Neural cell (in vitro differentiated cells): Measurements from ENCODE around the gene MINDY2. TPM values are rescaled to one million over a fixed set of nuclear protein-coding genes. Genes with fewer than 3 reads are reported as not detected.

Source experiments
- H2AFZ ChIP-seq: fragments of 200-600, 300-800 bp; sonication (generic), shearing (Covaris generic); 2 replicates; pipeline ENCODE4 v1.6.0; 2014; ENCODE audit warnings: low read depth, mild to moderate bottlenecking, antibody characterized with exemption, low read length, moderate library complexity
- H3F3A ChIP-seq: fragments of 200-600 bp; shearing (Covaris generic); 2 replicates; pipeline ENCODE4 v1.6.1; 2016; ENCODE audit warnings: mild to moderate bottlenecking, moderate library complexity, mixed read lengths, antibody characterized with exemption, low read length; ENCODE audit not compliant: insufficient read depth, poor library complexity, severe bottlenecking
- H3K27ac ChIP-seq: fragments of 200-600, 300-800 bp; sonication (generic), shearing (Covaris generic); 2 replicates; pipeline ENCODE4 v1.5.1; 2014; ENCODE audit warnings: mild to moderate bottlenecking, low read length, moderate library complexity
- H3K27me3 ChIP-seq: fragments of 300-800, 200-600 bp; sonication (generic), shearing (Covaris generic); 2 replicates; pipeline ENCODE4 v1.6.0; 2014; ENCODE audit warnings: mild to moderate bottlenecking, low read depth, low read length, moderate library complexity; ENCODE audit not compliant: insufficient read depth
- H3K36me3 ChIP-seq: fragments of 300-800, 200-600 bp; sonication (generic), shearing (Covaris generic); 2 replicates; pipeline ENCODE4 v1.5.1; 2014; ENCODE audit warnings: mild to moderate bottlenecking, antibody characterized with exemption, low read length, moderate library complexity; ENCODE audit not compliant: insufficient read depth
- H3K4me2 ChIP-seq: fragments of 300-800, 200-600 bp; sonication (generic), shearing (Covaris generic); 2 replicates; pipeline ENCODE4 v1.6.0; 2014; ENCODE audit warnings: mild to moderate bottlenecking, low read length
- H3K4me3 ChIP-seq: fragments of 300-800, 200-600 bp; sonication (generic), shearing (Covaris generic); 2 replicates; pipeline ENCODE4 v1.5.1; 2014; ENCODE audit warnings: mild to moderate bottlenecking, low read length, moderate library complexity
- H3K79me2 ChIP-seq: fragments of 200-600 bp; shearing (Covaris generic); replicated peaks from 2 replicates; pipeline ENCODE4 v1.6.0; 2014; ENCODE audit warnings: mild to moderate bottlenecking, low read length, moderate library complexity; ENCODE audit not compliant: insufficient read depth
- H3K9ac ChIP-seq: fragments of 300-800, 200-600 bp; sonication (generic), shearing (Covaris generic); 2 replicates; pipeline ENCODE4 v1.6.1; 2016; ENCODE audit warnings: mild to moderate bottlenecking, low read length, mixed read lengths
- H3K9me2 ChIP-seq: fragments of 200-600 bp; shearing (Covaris generic); 2 replicates; pipeline ENCODE4 v1.6.1; 2016; ENCODE audit warnings: mild to moderate bottlenecking, low read length, mixed read lengths; ENCODE audit not compliant: insufficient read depth
- H3K9me3 ChIP-seq: fragments of 200-600, 300-800 bp; sonication (generic), shearing (Covaris generic); 2 replicates; pipeline ENCODE4 v1.6.1; 2016; ENCODE audit warnings: mild to moderate bottlenecking, mixed run types, low read length, moderate library complexity, mixed read lengths
- H4K20me1 ChIP-seq: fragments of 200-600 bp; shearing (Covaris generic); 2 replicates; pipeline ENCODE4 v1.6.1; 2016; ENCODE audit warnings: mild to moderate bottlenecking, mixed run types; ENCODE audit not compliant: insufficient read depth
- CTCF ChIP-seq: fragments of 450-650 bp; IDR thresholded peaks from 2 replicates; pipeline ENCODE4 v1.5.1; 2014; ENCODE audit warnings: antibody characterized with exemption, mild to moderate bottlenecking, moderate library complexity; ENCODE audit not compliant: poor library complexity, severe bottlenecking
- EP300 ChIP-seq: fragments of 450-650 bp; conservative IDR thresholded peaks from 2 replicates; pipeline ENCODE4 v1.6.1; 2014; ENCODE audit warnings: antibody characterized with exemption, mild to moderate bottlenecking, moderate library complexity; ENCODE audit not compliant: poor library complexity, severe bottlenecking
- EZH2 ChIP-seq: fragments of 200-600, 300-800 bp; shearing (Covaris generic), sonication (generic); IDR thresholded peaks from 2 replicates; pipeline ENCODE4 v1.6.1; 2014; ENCODE audit warnings: antibody characterized with exemption, low read length, borderline replicate concordance, mild to moderate bottlenecking; ENCODE audit not compliant: insufficient read depth, poor library complexity, severe bottlenecking
- MXI1 ChIP-seq: fragments of 450-650 bp; conservative IDR thresholded peaks from 2 replicates; pipeline ENCODE4 v1.6.1; 2014; ENCODE audit warnings: antibody characterized with exemption, mild to moderate bottlenecking; ENCODE audit not compliant: poor library complexity, severe bottlenecking
- POLR2AphosphoS5 ChIP-seq: IDR thresholded peaks from 2 replicates; pipeline ENCODE4 v1.6.1; 2012
- RAD21 ChIP-seq: fragments of 450-650 bp; conservative IDR thresholded peaks from 2 replicates; pipeline ENCODE4 v1.6.1; 2014; ENCODE audit warnings: antibody characterized with exemption, mild to moderate bottlenecking, moderate library complexity
- REST ChIP-seq: IDR thresholded peaks from 2 replicates; pipeline ENCODE4 v1.6.1; 2012; ENCODE audit warnings: borderline replicate concordance
- SMC3 ChIP-seq: fragments of 450-650 bp; conservative IDR thresholded peaks from 2 replicates; pipeline ENCODE4 v1.6.1; 2014; ENCODE audit warnings: antibody characterized with exemption, mild to moderate bottlenecking, moderate library complexity; ENCODE audit not compliant: poor library complexity
- TAF1 ChIP-seq: IDR thresholded peaks from 2 replicates; pipeline ENCODE4 v1.6.1; 2012; ENCODE audit warnings: low read depth
- polyA plus RNA-seq: library from polyadenylated mRNA; depleted of rRNA; stranded (reverse); fragments of >200 nt; gene quantifications from 2 replicates; pipeline ENCODE4 v1.2.3, GENCODE V29; 2014

MINDY2 gene
- polyA plus RNA-seq, 1 donor from 2014 or later: 22.8 TPM

- no peak overlapping the region for H3K9ac ChIP-seq
- no peaks in the 10 kb centered on the region for H3K36me3 ChIP-seq
- no peaks in the 10 kb centered on the region for H3K27me3 ChIP-seq
- H3K4me3 ChIP-seq: no peak overlapping the region
- H3F3A ChIP-seq: no peaks in the 10 kb centered on the region
- TF ChIP-seq MXI1 (no peak), RAD21 (no peak), EP300 (no peak), SMC3 (no peak), TAF1 (no peak)
- H4K20me1 ChIP-seq: no peaks in the 10 kb centered on the region
- H2AFZ ChIP-seq: no peak overlapping the region
- H3K79me2 ChIP-seq: peaks cover 97% of the 10 kb centered on the region
- no peaks in the 10 kb centered on the region for H3K9me3 ChIP-seq
- H3K9me2 ChIP-seq: no peaks in the 10 kb centered on the region
- H3K27ac ChIP-seq: no peak overlapping the region
- no peak overlapping the region for H3K4me2 ChIP-seq
Observed at GRCh38 chr15:58741032-58741431, 30.1 kb upstream of the MINDY2 start.

- Histone ChIP-seq H3K27me3 (no peaks in the 10 kb centered on the region), H3K9me3 (no peaks in the 10 kb centered on the region), H3F3A (no peaks in the 10 kb centered on the region), H3K9ac (no peak overlapping the region), H3K4me3 (no peak overlapping the region), H3K9me2 (no peaks in the 10 kb centered on the region), H3K36me3 (no peaks in the 10 kb centered on the region), H4K20me1 (no peaks in the 10 kb centered on the region), H2AFZ (no peak overlapping the region), H3K79me2 (peaks cover 97% of the 10 kb centered on the region), H3K27ac (no peak overlapping the region), H3K4me2 (no peak overlapping the region)
- TF ChIP-seq RAD21 (no peak), CTCF (no peak), SMC3 (no peak), REST (no peak), MXI1 (no peak), POLR2AphosphoS5 (no peak), EZH2 (no peak), TAF1 (no peak), EP300 (no peak)
Observed at GRCh38 chr15:58742022-58742813, 28.9 kb upstream of the MINDY2 start.
